ENCODE measurements around the gene TBCEL. TPM values are rescaled to one million over a fixed set of nuclear protein-coding genes. Genes with fewer than 3 reads are reported as not detected.

The TBCEL gene
- total RNA-seq, 1 experiment from 2014 or later = 17.7 TPM

- ChIA-PET POLR2A (no interaction called here), CTCF (interaction anchor here (1.0 kb wide), 1 partner anchor 13 kb away, joined by 3 read pairs; no protein-coding TSS in a partner anchor), RAD21 (ENCODE audit: low non-redundant PET in 1 of 2, low total read pairs in 2 of 2, uncharacterized antibody in 2 of 2, unreplicated experiment in 2 of 2) (no interaction called here)
- Histone ChIP-seq H2AFZ (ENCODE audit: low read depth, low read length, poor library complexity, severe bottlenecking) (no peak overlapping the region), H3K9ac (ENCODE audit: low read length) (no peak overlapping the region), H3K4me1 (ENCODE audit: control insufficient read depth in 1 of 2, insufficient read depth in 2 of 2, low read length in 2 of 2) (no peaks in the 10 kb centered on the region), H3K27ac (ENCODE audit: low read depth, low read length) (no peak overlapping the region), H3K9me2 (ENCODE audit: insufficient read depth) (no peaks in the 10 kb centered on the region), H4K20me1 (ENCODE audit: insufficient read depth) (no peaks in the 10 kb centered on the region), H3K79me2 (ENCODE audit: insufficient read depth, low read length) (no peaks in the 10 kb centered on the region), H3K27me3 (ENCODE audit: insufficient read depth, low read length) (peaks cover 37% of the 10 kb centered on the region; the same call in 1 of the 2 replicates), H3K4me3 (replicated peaks in 1 of 2; ENCODE audit: low read depth in 1 of 2, low read length in 2 of 2) (no peak overlapping the region), H3K4me2 (ENCODE audit: low read length) (no peak overlapping the region), H3K9me3 (ENCODE audit: control insufficient read depth in 1 of 2, insufficient read depth in 1 of 2, low read depth in 1 of 2, low read length in 2 of 2) (no peaks in the 10 kb centered on the region), H3K36me3 (ENCODE audit: control insufficient read depth in 1 of 2, insufficient read depth in 2 of 2, low read length in 2 of 2) (no peaks in the 10 kb centered on the region)
- TF ChIP-seq RAD21 (IDR thresholded peaks at IDR 0.05; ENCODE audit: low read depth) (no peak), EGR1 (IDR thresholded peaks at IDR 0.05; ENCODE audit: low read depth) (no peak), SP1 (IDR thresholded peaks at IDR 0.05; ENCODE audit: low read depth) (no peak), POLR2AphosphoS5 (IDR thresholded peaks at IDR 0.05; ENCODE audit: low read depth, low read length) (no peak), YY1 (IDR thresholded peaks at IDR 0.05; ENCODE audit: extremely low read depth, insufficient replicate concordance, low read depth, low read length) (no peak), CBX3 (IDR thresholded peaks at IDR 0.05; ENCODE audit: low read depth) (no peak), ATF3 (IDR thresholded peaks at IDR 0.05) (no peak), CEBPB (IDR thresholded peaks at IDR 0.05; ENCODE audit: low read depth) (no peak), FOSL1 (IDR thresholded peaks at IDR 0.05; ENCODE audit: low read depth) (no peak)
- ATAC-seq (no peak), DNase-seq (ENCODE audit: low read depth, low spot score) (no peak)
- no TSS peak for BruUV-seq (replicated peaks)
- intact Hi-C loops (cut with micrococcal nuclease) = no loop called here
Observed at GRCh38 chr11:120998581-120998980, 25.3 kb upstream of the TBCEL start.

GRCh38 chr11:121004206-121004840 is 19.6 kb upstream of the TBCEL start:
- ChIA-PET RAD21 (ENCODE audit: low non-redundant PET in 1 of 2, low total read pairs in 2 of 2, uncharacterized antibody in 2 of 2, unreplicated experiment in 2 of 2) (no interaction called here), POLR2A (no interaction called here), CTCF (no interaction called here)
- DNase-seq (ENCODE audit: low read depth, low spot score) (no peak), ATAC-seq (no peak)
- H3K79me2 ChIP-seq (ENCODE audit: insufficient read depth, low read length) = no peaks in the 10 kb centered on the region
- intact Hi-C loops (cut with micrococcal nuclease) = no loop called here
- H3K9ac ChIP-seq (ENCODE audit: low read length) = no peak overlapping the region
- no peaks in the 10 kb centered on the region for H4K20me1 ChIP-seq (ENCODE audit: insufficient read depth)
- no peaks in the 10 kb centered on the region for H3K36me3 ChIP-seq (ENCODE audit: control insufficient read depth in 1 of 2, insufficient read depth in 2 of 2, low read length in 2 of 2)
- no peak overlapping the region for H3K4me3 ChIP-seq (replicated peaks in 1 of 2; ENCODE audit: low read depth in 1 of 2, low read length in 2 of 2)
- no peak overlapping the region for H2AFZ ChIP-seq (ENCODE audit: low read depth, low read length, poor library complexity, severe bottlenecking)
- H3K9me3 ChIP-seq (ENCODE audit: control insufficient read depth in 1 of 2, insufficient read depth in 1 of 2, low read depth in 1 of 2, low read length in 2 of 2) = no peaks in the 10 kb centered on the region
- H3K9me2 ChIP-seq (ENCODE audit: insufficient read depth) = no peaks in the 10 kb centered on the region
- H3K4me2 ChIP-seq (ENCODE audit: low read length) = no peak overlapping the region
- H3K27ac ChIP-seq (ENCODE audit: low read depth, low read length) = no peak overlapping the region
- BruUV-seq (replicated peaks) = no TSS peak
- H3K4me1 ChIP-seq (ENCODE audit: control insufficient read depth in 1 of 2, insufficient read depth in 2 of 2, low read length in 2 of 2) = no peaks in the 10 kb centered on the region
- TF ChIP-seq SRF (IDR thresholded peaks at IDR 0.05; ENCODE audit: low read depth) (no peak), ATF3 (IDR thresholded peaks at IDR 0.05) (no peak), RAD21 (IDR thresholded peaks at IDR 0.05; ENCODE audit: low read depth) (no peak), ELF1 (IDR thresholded peaks at IDR 0.05; ENCODE audit: borderline replicate concordance, low read depth) (no peak), ZFX (IDR thresholded peaks at IDR 0.05) (no peak), YY1 (IDR thresholded peaks at IDR 0.05; ENCODE audit: extremely low read depth, insufficient replicate concordance, low read depth, low read length) (no peak)
- peaks cover 9% of the 10 kb centered on the region; the same call in 1 of the 2 replicates for H3K27me3 ChIP-seq (ENCODE audit: insufficient read depth, low read length)
